ENCODE results near the gene SCOC.
"Not testable (repeated sequence)": the region's sequence is repeated elsewhere in the genome, so short reads cannot be mapped to it uniquely, and the experiment has no call there.

Gene SCOC

GRCh38 chr4:140406292-140406691, 32.8 kb downstream of the SCOC start:
- TF ChIP-seq, protein P1, sequence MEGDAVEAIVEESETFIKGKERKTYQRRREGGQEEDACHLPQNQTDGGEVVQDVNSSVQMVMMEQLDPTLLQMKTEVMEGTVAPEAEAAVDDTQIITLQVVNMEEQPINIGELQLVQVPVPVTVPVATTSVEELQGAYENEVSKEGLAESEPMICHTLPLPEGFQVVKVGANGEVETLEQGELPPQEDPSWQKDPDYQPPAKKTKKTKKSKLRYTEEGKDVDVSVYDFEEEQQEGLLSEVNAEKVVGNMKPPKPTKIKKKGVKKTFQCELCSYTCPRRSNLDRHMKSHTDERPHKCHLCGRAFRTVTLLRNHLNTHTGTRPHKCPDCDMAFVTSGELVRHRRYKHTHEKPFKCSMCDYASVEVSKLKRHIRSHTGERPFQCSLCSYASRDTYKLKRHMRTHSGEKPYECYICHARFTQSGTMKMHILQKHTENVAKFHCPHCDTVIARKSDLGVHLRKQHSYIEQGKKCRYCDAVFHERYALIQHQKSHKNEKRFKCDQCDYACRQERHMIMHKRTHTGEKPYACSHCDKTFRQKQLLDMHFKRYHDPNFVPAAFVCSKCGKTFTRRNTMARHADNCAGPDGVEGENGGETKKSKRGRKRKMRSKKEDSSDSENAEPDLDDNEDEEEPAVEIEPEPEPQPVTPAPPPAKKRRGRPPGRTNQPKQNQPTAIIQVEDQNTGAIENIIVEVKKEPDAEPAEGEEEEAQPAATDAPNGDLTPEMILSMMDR (conservative IDR thresholded peaks at IDR 0.05; ENCODE audit: low read depth, low read length): no peak
- Histone ChIP-seq H4K20me1 (ENCODE audit: insufficient read depth) (no peaks in the 10 kb centered on the region), H3K4me2 (no peak overlapping the region), H3K9ac (no peak overlapping the region), H3K4me3 (IDR thresholded peaks at IDR 0.05; ENCODE audit: insufficient read depth, low read depth, low read length) (no peak overlapping the region), H3K36me3 (ENCODE audit: insufficient read depth) (no peaks in the 10 kb centered on the region), H2AFZ (ENCODE audit: low read depth) (no peak overlapping the region), H3K27ac (no peak overlapping the region), H3K79me2 (ENCODE audit: insufficient read depth, low read depth) (no peaks in the 10 kb centered on the region), H3K27me3 (ENCODE audit: insufficient read depth, low read depth) (no peaks in the 10 kb centered on the region), H3K4me1 (ENCODE audit: low read depth, poor library complexity, severe bottlenecking) (no peaks in the 10 kb centered on the region)

GRCh38 chr4:140408974-140409373, 35.5 kb downstream of the SCOC start:
- H3K4me1 ChIP-seq (ENCODE audit: low read depth, poor library complexity, severe bottlenecking): no peaks in the 10 kb centered on the region
- TF ChIP-seq, protein P1 (conservative IDR thresholded peaks at IDR 0.05; ENCODE audit: low read depth, low read length): no peak

GRCh38 chr4:140413130-140413969, 39.9 kb downstream of the SCOC start:
- not testable (repeated sequence) for H4K20me1 ChIP-seq (ENCODE audit: insufficient read depth); H3K79me2 ChIP-seq (ENCODE audit: insufficient read depth, low read depth); H3K36me3 ChIP-seq (ENCODE audit: insufficient read depth); H3K4me1 ChIP-seq (ENCODE audit: low read depth, poor library complexity, severe bottlenecking); H3K4me3 ChIP-seq (IDR thresholded peaks at IDR 0.05; ENCODE audit: insufficient read depth, low read depth, low read length); H3K27me3 ChIP-seq (ENCODE audit: insufficient read depth, low read depth); H3K4me2 ChIP-seq; H3K27ac ChIP-seq; H2AFZ ChIP-seq (ENCODE audit: low read depth); H3K9ac ChIP-seq

More at GRCh38 chr4:140408974-140409373, 35.5 kb downstream of the SCOC start:
- Histone ChIP-seq H2AFZ (ENCODE audit: low read depth) (no peak overlapping the region), H3K4me2 (no peak overlapping the region), H3K4me3 (IDR thresholded peaks at IDR 0.05; ENCODE audit: insufficient read depth, low read depth, low read length) (no peak overlapping the region), H3K9ac (no peak overlapping the region), H3K79me2 (ENCODE audit: insufficient read depth, low read depth) (no peaks in the 10 kb centered on the region), H3K27me3 (ENCODE audit: insufficient read depth, low read depth) (no peaks in the 10 kb centered on the region), H4K20me1 (ENCODE audit: insufficient read depth) (no peaks in the 10 kb centered on the region), H3K36me3 (ENCODE audit: insufficient read depth) (no peaks in the 10 kb centered on the region), H3K27ac (no peak overlapping the region)

DNA sequence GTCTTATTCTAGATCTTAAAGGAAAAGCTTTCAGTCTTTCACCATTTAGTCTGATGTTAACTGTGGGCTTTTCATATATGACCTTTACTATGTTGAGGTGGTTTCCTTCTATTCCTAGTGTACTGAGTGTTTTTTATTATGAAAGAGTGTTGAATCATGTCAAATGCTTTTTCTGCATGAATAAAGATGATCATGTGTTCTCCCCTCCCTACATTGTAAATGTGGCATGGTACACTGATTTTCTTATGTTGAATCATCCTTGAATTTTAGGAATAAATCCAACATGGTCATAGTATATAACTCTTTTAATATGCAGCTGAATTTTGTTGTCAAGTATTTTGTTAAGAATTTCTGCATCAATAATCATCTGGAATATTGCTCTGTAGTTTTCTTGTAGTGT, 49.7 kb downstream of the SCOC start:
- Histone ChIP-seq H3K79me2 (ENCODE audit: insufficient read depth, low read depth) (no peaks in the 10 kb centered on the region), H3K36me3 (ENCODE audit: insufficient read depth) (no peaks in the 10 kb centered on the region), H2AFZ (ENCODE audit: low read depth) (no peak overlapping the region), H3K4me2 (no peak overlapping the region), H3K4me3 (IDR thresholded peaks at IDR 0.05; ENCODE audit: insufficient read depth, low read depth, low read length) (no peak overlapping the region), H3K27me3 (ENCODE audit: insufficient read depth, low read depth) (no peaks in the 10 kb centered on the region), H4K20me1 (ENCODE audit: insufficient read depth) (no peaks in the 10 kb centered on the region), H3K27ac (no peak overlapping the region), H3K9ac (no peak overlapping the region), H3K4me1 (ENCODE audit: low read depth, poor library complexity, severe bottlenecking) (peaks cover 12% of the 10 kb centered on the region)
- TF ChIP-seq, protein P1 (conservative IDR thresholded peaks at IDR 0.05; ENCODE audit: low read depth, low read length): no peak

GRCh38 chr4:140426610-140427105, 53.2 kb downstream of the SCOC start:
- Histone ChIP-seq H3K79me2 (ENCODE audit: insufficient read depth, low read depth) (no peaks in the 10 kb centered on the region), H2AFZ (ENCODE audit: low read depth) (peak overlapping the region; percentile 95), H3K4me3 (IDR thresholded peaks at IDR 0.05; ENCODE audit: insufficient read depth, low read depth, low read length) (no peak overlapping the region), H3K4me2 (peak overlapping the region; percentile 73), H3K4me1 (ENCODE audit: low read depth, poor library complexity, severe bottlenecking) (peaks cover 17% of the 10 kb centered on the region), H3K36me3 (ENCODE audit: insufficient read depth) (no peaks in the 10 kb centered on the region), H3K27ac (peak overlapping the region; percentile 43), H3K9ac (peak overlapping the region; percentile 62; the same call in 1 of the 2 replicates), H4K20me1 (ENCODE audit: insufficient read depth) (no peaks in the 10 kb centered on the region), H3K27me3 (ENCODE audit: insufficient read depth, low read depth) (no peaks in the 10 kb centered on the region)
- TF ChIP-seq, protein P1 (conservative IDR thresholded peaks at IDR 0.05; ENCODE audit: low read depth, low read length): peak; percentile 16; the same call in 1 of the 2 replicates
